OCI-LY3 (cell line): Measurements from ENCODE around the gene PDF.

Experiments
- EZH2phosphoT487 ChIP-seq: fragments of 200-600 bp; shearing (Covaris generic); IDR thresholded peaks from 2 replicates; pipeline ENCODE4 v1.6.1; 2018; ENCODE audit warnings: antibody characterized with exemption, mixed run types, low read depth
- TF ChIP-seq, protein P1 (sequence below): fragments of 200-600, 300-600 bp; sonication (generic); IDR thresholded peaks from 2 replicates; pipeline ENCODE4 v1.5.1; 2014; ENCODE audit warnings: antibody characterized with exemption, low read length, low read depth

DNA sequence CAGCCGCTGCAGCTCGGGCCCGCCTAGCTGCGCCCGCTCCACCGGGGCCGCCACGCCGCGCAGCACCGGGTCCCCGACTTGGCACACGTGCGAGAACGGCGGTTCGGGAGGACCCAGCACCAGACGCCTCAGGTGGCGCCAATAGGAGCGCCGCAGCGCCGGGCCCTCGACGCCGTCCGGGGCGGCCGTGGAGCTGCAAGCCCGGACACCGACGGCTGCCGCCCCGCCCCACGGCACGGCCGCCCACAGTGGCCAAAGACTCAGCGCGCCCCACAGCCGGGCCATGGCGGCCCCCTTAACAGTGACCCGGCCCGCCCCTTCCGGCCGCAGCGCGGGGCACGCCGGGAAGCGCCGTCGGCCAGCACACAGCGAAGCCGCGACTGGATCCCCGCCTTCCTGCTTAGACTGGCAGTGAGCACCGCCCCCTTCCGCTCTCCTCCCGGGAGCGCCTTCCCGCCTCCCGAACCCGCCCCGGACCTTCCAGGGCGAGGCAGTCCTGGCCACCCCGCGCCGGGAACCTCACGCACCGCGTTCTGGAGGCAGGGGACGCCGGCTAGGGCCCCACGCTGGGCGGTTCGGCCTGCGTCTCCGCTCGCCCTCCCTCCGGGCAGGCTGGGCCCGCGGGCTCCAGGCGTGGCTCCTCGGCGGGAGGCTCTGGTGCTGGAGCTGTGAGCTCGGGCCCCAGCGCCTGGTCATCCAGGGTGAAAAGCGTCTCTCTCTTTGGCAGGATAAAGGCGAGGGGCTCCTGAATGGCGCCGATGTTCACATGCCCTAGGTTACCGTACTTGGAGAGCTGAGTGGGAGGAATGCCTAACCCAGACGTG is at the start of gene PDF:
- TF ChIP-seq, protein P1, sequence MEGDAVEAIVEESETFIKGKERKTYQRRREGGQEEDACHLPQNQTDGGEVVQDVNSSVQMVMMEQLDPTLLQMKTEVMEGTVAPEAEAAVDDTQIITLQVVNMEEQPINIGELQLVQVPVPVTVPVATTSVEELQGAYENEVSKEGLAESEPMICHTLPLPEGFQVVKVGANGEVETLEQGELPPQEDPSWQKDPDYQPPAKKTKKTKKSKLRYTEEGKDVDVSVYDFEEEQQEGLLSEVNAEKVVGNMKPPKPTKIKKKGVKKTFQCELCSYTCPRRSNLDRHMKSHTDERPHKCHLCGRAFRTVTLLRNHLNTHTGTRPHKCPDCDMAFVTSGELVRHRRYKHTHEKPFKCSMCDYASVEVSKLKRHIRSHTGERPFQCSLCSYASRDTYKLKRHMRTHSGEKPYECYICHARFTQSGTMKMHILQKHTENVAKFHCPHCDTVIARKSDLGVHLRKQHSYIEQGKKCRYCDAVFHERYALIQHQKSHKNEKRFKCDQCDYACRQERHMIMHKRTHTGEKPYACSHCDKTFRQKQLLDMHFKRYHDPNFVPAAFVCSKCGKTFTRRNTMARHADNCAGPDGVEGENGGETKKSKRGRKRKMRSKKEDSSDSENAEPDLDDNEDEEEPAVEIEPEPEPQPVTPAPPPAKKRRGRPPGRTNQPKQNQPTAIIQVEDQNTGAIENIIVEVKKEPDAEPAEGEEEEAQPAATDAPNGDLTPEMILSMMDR, result no peak
- TF ChIP-seq EZH2phosphoT487, result no peak
